ENCODE results near the gene ST6GALNAC5.

The ST6GALNAC5 gene

DNA sequence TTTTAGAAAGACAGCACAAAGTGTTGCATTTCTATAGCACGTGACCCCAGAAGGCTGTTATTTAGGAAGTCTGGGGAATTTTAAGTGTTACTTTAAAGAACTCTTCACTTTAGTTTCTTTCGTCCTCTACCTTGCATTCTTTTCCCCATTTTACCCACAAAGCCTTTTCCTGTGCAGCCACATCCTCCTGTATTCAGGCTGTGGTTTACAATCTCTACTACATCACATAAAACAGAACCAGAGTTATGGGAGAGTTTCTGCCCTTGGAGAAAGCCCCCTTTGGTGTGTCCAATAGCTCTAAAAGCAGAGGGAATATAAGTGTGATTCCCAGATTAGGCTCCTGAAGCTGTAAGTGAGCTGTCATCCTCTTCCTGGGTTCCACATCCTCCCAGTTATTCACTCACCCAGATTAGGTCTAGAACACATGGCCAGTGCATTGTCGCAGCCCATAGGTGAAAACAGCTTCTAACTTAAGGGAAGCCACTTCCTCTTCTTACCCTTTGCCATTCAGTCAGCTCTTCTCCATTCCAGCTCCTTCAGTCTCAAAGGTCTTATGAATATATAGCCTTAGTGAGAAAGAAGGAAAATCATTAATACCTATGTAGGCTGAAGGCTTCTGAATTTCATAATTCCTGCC lies 180.8 kb downstream of the ST6GALNAC5 start:
- DNase-seq (ENCODE audit: low read depth): no peak

DNA sequence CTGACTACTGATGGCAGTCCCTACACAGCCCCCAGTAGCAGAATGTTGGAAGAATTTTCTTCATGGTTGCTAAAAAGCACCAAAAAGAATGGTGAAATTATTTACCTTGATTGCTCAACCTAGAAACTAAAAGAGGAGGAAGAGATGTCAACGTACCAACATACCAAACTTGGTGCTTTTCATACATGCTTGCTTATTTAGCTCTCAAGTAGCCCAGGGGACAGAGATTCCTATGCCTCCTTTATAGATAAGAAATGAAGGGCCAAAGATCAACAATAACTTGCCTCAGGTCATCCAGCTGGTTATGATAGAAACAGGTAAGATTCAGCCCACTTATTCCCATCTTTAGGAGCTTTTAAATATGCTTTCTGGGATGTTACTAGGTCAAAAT lies 181.3 kb downstream of the ST6GALNAC5 start:
- no peak for DNase-seq (ENCODE audit: low read depth)

DNA sequence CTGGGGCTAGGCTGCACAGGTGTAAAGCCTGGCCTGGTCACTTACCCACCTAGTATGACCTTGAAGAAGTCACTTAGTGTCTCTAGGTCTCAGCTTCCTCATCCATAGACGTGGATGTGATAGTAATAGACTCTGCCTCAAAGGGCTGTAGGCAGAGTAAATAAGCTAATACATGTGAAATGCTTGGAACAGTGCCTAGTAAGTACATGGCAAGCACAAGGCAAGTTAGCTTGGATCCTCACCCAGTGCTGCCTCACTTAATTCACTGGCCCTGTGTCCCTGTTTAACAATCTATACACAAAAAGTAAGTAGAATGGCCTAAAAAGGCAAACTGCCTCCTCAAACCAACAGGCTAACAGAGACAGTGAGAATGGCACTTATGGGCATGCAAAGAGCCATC lies 184.1 kb downstream of the ST6GALNAC5 start:
- no peak for DNase-seq (ENCODE audit: low read depth)

DNA sequence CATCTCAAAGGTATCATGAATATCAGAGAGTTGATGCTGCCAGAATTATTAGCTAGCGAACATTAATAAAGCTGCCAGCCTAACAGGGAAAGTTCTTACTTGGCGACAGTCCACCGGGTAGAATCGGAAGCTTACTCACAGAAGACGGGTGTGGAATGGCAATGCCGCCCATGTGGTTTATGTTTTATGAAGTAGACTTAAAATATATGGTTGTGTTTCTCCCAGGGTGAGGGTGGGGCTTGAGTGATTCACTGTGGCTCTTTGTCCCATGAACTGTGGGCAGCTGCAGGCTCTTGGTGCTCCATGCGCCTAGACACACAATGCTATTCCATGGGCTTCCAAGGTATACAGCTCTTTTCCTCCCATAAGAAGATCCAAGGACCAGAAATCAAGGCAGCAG lies 189.2 kb downstream of the ST6GALNAC5 start:
- no peak for DNase-seq (ENCODE audit: low read depth)

DNA sequence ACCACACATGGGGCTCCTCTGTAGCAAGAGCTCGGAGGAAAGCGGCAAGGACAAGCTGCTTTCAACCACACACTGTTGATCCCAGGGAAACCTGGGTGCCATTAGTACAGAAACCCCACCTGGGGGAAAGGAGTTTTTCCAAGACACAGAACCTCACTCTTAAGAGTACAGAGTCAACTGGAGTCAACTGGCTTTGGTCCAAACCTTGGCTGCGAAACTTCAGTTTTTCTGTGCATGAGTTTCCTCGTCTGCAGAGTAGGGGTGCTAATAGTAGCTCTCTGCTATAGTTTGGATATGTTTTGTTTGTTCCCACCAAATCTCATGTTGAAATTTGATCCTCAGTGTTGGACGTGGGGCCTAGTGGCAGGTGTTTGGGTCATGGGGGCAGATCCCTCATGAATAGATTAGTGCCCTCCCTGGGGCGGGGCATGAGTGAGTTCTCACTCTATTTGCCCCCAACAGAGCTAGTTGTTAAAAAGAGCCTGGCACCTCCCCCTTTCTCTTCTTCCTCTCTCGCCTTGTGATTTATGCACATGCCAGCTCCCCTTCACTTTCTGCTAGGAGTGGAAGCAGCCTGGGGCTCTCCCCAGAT lies 190.8 kb downstream of the ST6GALNAC5 start:
- DNase-seq (ENCODE audit: low read depth): no peak

DNA sequence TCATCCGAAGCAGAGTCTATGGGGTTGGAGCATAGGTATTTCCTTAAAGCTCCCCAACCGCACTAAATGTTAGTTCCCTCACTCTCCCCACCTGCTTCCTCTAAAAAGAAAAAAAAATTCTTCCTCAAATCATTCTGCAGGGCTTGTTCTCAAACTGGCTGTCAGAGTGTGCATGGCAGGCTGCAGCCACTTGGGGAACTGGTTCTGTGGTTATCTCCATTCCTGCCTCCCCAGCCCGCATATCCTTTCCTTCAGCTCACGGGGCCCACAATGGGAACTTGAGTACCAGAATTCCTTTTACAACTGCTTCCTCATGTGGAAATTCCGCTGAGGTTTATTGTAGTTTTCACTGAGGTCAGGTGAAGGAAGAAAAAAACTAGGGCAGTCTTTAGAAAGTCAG lies 192.7 kb downstream of the ST6GALNAC5 start:
- DNase-seq (ENCODE audit: low read depth): no peak

DNA sequence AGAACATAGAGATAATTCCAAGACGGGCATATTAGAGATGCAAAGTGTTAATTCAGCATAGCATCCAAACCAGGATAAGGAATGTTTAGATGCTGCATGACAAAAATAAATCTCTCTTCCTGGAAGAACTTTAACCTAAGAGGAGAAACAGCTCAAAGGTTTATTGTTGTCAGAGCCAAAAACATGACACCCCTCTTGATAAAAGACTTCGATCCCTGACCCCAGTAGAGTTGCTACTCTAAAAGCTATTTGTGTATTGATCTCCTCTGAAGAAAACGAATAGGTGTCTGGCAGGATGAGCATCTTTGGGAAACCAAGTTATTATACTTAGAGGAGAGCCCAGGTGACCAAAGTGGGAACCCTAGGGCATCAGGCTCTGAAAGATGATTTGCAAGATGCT lies 193.9 kb downstream of the ST6GALNAC5 start:
- DNase-seq (ENCODE audit: low read depth): no peak

DNA sequence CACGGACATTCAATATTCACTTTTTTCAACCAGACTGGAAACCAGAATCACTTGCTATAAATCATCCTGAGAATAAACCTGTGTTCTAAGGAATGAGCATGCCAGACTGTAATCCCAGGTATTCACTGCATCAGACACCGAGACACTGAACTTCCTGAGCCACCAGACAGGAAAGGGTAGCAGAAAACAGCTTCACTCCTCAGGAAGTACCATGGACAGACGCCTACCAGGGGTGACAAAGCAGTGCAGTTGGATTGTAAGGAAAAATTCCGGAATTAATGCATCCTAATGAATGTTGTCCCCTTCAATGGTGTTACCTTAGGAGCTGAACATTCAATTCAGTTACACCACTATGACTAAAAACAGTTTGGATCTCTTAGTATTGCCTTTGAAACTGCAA lies 195.8 kb downstream of the ST6GALNAC5 start:
- DNase-seq (ENCODE audit: low read depth): peak; percentile 20

DNA sequence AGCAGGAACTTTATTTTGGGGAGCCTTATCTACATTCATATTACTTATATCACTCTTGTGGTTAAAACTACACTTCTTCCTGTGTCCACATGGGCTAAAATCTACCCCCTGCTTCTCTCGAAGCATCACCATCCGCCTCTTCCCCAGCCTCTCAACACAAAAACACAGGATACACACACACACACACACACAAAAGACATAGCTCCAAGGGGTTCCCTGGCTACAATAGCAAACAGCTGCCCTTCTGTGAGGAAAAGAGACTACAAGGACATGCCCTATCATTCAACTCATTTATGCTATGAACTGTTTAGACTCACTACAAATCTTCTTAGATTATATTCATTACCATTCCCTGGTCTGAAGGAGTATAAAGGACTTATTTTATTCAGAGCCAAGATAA lies 197.0 kb downstream of the ST6GALNAC5 start:
- DNase-seq (ENCODE audit: low read depth): no peak

DNA sequence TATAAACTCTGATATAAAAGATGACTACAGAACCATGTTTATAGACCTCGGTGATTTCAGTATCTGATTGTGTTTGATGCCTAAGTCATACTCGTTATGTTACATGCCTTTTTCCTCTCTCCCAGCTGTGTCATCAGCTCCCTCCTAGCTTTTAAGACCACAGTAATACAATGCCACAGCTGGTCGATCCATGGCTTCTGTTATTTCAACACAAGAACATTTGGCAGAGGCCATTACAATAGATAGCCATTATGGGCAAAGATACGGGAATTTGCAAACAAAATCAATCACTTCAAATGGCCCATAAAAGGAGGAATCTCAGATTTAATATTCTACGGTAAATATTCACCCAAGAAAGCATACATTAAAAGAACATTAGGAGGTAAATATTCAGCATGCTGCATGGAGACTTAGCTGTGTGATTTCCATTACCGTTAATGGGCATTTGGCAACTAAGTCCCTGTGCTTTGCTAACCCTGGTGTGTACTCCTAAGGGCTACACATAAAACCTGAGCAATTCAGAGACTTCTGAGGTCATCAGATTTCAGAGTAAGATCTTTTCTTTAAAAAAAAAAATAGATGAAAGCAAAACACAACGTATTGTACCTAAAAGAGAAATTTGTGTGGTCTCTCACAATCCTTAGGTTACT lies 198.5 kb downstream of the ST6GALNAC5 start:
- DNase-seq (ENCODE audit: low read depth): no peak

DNA sequence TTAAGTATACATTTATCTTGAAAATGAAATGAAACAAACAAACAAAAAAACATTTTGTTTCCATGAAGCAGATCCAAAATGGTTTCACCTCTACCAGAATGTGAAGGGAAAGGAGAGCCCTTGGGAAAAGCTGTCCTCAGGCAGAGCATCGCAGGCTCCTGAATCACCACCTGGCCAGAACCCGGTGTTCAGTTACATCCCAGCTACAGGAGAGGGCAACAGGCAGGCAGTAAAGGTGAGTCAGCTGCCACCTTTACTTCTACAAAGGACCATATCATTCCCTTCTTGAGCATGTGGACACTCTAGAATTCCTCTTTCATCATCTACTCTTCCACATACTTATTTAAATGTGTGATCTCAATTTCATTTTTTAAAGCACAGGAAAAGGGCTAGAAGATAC lies 200.7 kb downstream of the ST6GALNAC5 start:
- no peak for DNase-seq (ENCODE audit: low read depth)

DNA sequence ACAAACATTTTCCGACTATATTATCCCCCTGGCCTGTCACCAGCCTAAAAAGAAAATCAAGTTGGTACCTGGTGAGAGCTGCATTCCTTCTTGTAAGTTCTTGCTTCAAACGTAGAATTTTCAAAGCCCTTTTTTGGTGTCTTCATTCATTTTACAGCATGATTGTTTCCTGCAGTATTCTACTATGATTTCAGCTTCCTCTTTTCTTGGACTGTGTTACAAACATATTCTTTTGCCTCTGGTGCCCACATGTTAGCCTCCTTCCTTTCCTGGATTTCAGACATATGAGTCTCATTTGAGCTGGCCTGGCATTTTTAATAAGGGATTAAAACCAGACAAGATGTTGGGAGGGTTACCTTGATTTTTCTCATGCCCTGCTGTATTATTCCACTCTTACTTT lies 209.5 kb downstream of the ST6GALNAC5 start:
- no peak for DNase-seq (ENCODE audit: low read depth)

DNA sequence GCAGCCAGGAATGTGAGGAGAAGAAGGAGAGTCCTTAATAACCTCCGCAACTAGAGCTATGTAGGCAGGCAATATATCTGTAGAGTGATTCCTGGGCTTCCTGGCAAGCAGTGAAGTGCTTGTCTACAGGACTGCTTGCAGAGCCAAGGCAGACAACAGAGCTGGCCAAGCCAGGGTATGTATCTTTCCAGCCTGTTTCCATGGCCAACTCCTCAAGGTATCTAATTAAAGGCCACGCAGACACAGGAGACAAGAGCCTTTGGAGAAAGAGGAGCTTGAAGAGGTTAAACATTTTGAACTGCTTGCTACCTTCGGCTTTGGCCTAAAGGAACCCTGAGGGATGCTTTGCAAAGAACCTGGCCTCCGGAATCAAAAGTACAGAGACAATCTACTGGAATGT lies 214.6 kb downstream of the ST6GALNAC5 start:
- DNase-seq (ENCODE audit: low read depth): no peak

DNA sequence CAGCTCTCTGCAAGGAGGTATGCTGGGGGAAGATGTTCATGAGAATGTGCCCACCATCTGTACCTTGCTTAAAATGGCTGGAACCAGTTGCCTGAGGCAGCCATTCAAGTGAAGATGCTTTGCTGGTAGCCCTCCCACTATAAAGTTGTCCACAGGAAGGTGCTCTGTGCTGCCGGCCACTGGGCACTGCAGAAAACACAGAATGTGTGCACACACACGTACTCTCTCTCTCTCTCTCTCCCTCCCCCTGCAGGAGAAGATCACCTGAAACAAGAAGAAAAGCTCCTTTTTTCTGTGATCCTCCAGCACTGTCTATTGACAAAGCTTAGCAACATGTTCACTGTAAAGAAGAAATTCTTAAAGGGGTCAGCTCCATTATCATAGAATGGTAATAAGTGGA lies 217.2 kb downstream of the ST6GALNAC5 start:
- DNase-seq (ENCODE audit: low read depth): no peak

DNA sequence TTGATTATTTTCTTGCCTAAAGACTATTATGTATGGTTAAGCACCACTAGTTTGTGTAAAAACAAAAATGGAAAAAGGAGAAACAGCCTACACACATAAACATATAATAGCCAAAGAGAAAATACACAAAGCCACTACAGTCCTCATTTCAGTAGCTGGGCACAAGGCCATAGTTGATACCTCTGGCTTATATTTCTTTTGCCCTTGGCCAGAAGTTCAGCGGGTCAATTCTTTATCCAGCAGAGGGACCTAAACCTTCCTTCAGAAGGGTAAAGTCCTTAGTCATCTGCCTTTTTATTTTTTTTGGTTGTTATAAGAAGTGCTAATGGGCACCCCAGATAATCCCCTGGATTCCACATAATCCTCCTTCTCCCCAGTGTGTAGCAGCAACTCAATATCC lies 217.8 kb downstream of the ST6GALNAC5 start:
- no peak for DNase-seq (ENCODE audit: low read depth)

DNA sequence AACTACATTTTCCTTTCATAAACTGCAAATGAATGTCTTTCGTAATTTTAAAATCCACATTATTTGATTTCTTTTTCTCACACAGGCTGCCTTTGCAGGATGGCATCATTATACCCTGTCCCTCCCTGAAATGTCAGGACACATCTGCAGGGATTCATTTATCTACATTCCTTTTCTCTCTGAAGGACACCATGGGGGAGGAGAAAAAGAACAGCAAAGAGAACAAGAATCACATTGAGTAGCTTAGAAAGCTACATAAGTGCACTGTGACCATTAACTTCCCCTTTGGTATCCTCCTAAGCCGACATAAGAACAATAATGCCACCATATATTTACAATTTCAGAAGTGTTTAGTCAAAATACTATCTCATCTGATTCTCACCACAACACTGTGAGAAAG lies 222.5 kb downstream of the ST6GALNAC5 start:
- DNase-seq (ENCODE audit: low read depth): no peak

DNA sequence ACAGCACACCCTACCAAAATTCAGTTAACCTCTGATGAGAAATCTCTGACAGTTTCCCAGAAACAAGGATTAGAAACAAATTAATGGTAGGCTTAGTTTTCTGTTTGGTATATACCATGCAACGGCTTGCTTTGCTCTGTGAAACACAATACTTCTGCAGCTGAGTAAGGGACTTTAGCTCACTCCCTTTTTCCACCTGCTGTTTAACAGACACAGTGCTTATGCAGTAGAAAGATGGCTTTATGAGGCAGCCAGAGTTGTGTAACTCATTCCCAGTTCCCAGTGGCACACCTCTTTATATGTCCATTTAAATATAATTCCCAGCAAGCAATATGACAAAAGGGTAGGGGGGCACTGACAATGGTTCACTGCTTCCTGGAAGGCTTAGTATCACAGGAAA lies 228.0 kb downstream of the ST6GALNAC5 start:
- no peak for DNase-seq (ENCODE audit: low read depth)

DNA sequence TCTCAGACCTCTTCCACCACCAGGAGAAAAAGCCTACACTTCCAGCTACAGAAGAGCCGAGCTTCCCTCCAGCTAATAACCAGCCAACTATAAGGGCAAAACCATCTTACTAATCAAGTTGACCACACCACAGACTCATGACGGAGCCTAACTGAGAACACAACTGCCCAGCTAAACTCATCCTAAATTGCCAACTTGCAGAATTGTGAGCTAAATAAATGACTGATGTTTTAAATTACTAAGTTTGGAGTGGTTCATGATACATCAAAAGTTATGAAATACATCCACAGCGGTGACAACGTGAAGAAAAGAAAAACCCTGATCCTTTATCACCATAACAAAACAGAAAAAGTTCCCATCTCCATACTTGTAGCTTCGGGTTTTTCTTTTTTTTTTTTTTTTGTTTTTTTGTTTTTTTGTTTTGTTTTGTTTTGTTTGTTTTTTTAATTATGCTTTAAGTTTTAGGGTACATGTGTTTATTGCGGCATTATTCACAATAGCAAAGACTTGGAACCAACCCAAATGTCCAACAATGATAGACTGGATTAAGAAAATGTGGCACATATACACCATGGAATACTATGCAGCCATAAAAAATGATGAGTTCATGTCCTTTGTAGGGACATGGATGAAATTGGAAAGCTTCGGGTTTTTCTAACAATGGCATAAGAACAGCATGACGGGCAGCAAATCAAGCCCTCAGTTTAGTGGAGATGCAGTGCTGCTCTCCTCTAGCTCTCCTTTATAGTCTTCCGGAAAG lies 229.4 kb downstream of the ST6GALNAC5 start:
- DNase-seq (ENCODE audit: low read depth): no peak

DNA sequence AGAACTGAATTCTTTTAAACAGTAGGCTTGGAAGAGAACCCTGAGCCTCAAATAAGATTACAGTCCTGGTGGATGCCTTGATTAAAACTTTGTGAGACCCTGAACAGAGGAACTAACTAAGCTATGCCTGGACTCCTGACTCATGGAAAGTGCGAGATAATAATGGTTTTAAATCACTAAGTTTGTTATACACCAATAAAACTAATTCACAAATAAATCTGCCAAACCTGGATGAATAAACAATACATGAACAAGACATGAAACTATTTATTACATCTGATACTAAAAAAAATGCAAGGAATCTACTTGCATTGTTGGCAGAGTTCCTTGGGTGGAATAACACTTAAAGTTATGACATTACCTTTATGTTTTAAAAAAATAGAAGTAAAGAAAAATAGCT lies 233.6 kb downstream of the ST6GALNAC5 start:
- peak; percentile 28 for DNase-seq (ENCODE audit: low read depth)

DNA sequence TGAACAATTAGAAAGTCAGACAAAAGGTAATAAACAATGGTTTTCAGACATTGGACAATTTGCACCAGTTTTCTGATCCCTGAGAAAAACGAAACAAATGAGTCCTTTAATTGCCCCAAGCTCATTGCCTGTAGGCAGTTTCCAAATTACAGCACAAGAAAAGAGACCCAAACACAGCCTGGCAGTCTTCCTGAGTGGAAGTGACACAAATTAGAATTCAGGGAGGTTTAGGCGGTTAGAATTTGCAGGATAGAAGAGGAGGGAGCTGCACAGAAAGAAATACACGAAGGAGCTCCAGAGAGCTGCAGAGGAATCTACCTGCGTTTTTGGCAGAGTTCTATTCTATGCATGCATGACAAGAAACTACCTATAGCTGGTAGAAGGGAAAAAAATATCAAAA lies 236.2 kb downstream of the ST6GALNAC5 start:
- DNase-seq (ENCODE audit: low read depth): no peak

DNA sequence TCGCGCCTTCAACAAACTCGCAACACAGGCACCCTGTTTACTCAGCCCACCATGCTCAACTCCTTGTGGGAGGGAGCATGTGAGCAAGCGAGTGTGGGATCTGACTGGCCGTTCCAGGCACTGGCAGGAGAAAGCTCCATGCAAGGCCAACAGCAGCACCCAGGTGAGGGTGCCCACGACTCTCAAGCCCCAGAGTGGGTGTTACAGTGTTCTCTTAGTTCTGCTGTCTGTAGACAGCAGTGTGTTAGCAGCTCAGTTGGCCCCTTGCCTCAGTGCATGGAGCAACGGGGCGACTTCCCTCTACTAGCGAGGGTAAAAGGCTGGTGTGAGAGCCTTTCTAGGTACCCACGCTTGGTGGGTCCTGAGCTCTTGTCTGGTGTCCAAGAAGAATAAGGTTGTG lies 237.4 kb downstream of the ST6GALNAC5 start:
- DNase-seq (ENCODE audit: low read depth): no peak

All from EH (cell line).